Caco-2 (cell line): Measurements from ENCODE around the gene ZNF775. TPM values are rescaled to one million over a fixed set of nuclear protein-coding genes. Genes with fewer than 3 reads are reported as not detected.
A peak's percentile ranks its signal among the peaks of the same experiment; 100 is the strongest.

Experiments
- BruUV-seq: library from RNA; stranded (reverse); fragments of 400-500 nt; replicated peaks from 2 replicates; lab custom pipeline; 2021; lab: Mats Ljungman, UMichigan
- CTCF ChIA-PET: fragments of 300-600 bp; sonication (Branson Sonifier 250); formaldehyde crosslinking; loops from one replicate; lab custom pipeline; 2022; ENCODE audit warnings: antibody characterized with exemption; lab: Charles Lee
- POLR2A ChIA-PET: fragments of 300-600 bp; sonication (Branson Sonifier 250); formaldehyde crosslinking; loops from one replicate; lab custom pipeline; 2022; ENCODE audit warnings: antibody characterized with exemption; lab: Charles Lee
- DNase-seq, 2 experiments: peaks; one replicate each; pipeline versions ENCODE4 v3.0.0 to v3.0.0-alpha.2; 2020 to 2022
- H3K27me3 ChIP-seq: replicated peaks from 2 replicates; pipeline ENCODE4 v1.6.0; 2011; ENCODE audit warnings: low read length; ENCODE audit not compliant: control insufficient read depth, insufficient read depth
- H3K36me3 ChIP-seq: 2 replicates; pipeline ENCODE4 v1.5.1; 2011; ENCODE audit warnings: low read length; ENCODE audit not compliant: control insufficient read depth, insufficient read depth
- H3K4me1 ChIP-seq: fragments of 250-450 bp; sonication (Bioruptor Pico); 2 replicates; pipeline ENCODE4 v1.5.1; 2020; ENCODE audit warnings: mild to moderate bottlenecking
- H3K4me3 ChIP-seq: 2 replicates; pipeline ENCODE4 v1.5.1; 2011; ENCODE audit warnings: low read depth, mild to moderate bottlenecking, control low read depth, low read length
- H3K9me3 ChIP-seq: fragments of 250-450 bp; sonication (Bioruptor Pico); 2 replicates; pipeline ENCODE4 v1.5.1; 2020; ENCODE audit warnings: mild to moderate bottlenecking, moderate library complexity
- H3K27ac Mint-ChIP-seq: one replicate; pipeline ENCODE4 v1.8.0; 2022; ENCODE audit warnings: mixed read lengths; ENCODE audit not compliant: unreplicated experiment
- H3K27me3 Mint-ChIP-seq: one replicate; pipeline ENCODE4 v1.8.0; 2022; ENCODE audit warnings: mixed read lengths; ENCODE audit not compliant: insufficient read depth, unreplicated experiment
- H3K36me3 Mint-ChIP-seq: one replicate; pipeline ENCODE4 v1.8.0; 2022; ENCODE audit warnings: mild to moderate bottlenecking, mixed read lengths; ENCODE audit not compliant: insufficient read depth, unreplicated experiment
- H3K4me1 Mint-ChIP-seq: one replicate; pipeline ENCODE4 v1.8.0; 2022; ENCODE audit warnings: low read depth, mixed read lengths; ENCODE audit not compliant: unreplicated experiment
- H3K4me3 Mint-ChIP-seq: one replicate; pipeline ENCODE4 v1.8.0; 2022; ENCODE audit warnings: mild to moderate bottlenecking, moderate library complexity, mixed read lengths; ENCODE audit not compliant: unreplicated experiment
- H3K9me3 Mint-ChIP-seq: one replicate; pipeline ENCODE4 v1.8.0; 2022; ENCODE audit warnings: mixed read lengths; ENCODE audit not compliant: unreplicated experiment
- CTCF ChIP-seq, 2 experiments: fragments of 200-600 bp in 1 of 2; IDR thresholded peaks; 1 replicate in 1 of 2; 2 replicates in 1 of 2; pipeline versions ENCODE4 v1.5.1 to v1.8.0; 2011 to 2022; ENCODE audit warnings: antibody characterized with exemption in 1 of 2, control low read depth in 1 of 2, inconsistent platforms in 1 of 2, low read depth in 1 of 2, low read length in 1 of 2, mild to moderate bottlenecking in 1 of 2, moderate library complexity in 1 of 2; ENCODE audit not compliant: insufficient read depth in 1 of 2, severe bottlenecking in 1 of 2, unreplicated experiment in 1 of 2
- intact Hi-C: fragments of 100-400 bp; cut with micrococcal nuclease; formaldehyde crosslinking; loops from one replicate; pipeline ENCODE4 v1.10.0; 2022; ENCODE audit not compliant: unreplicated experiment
- total RNA-seq: library from RNA; stranded (reverse); gene quantifications from 2 replicates; pipeline ENCODE4 v1.2.3, GENCODE V29; 2022

The ZNF775 gene
- total RNA-seq, 1 experiment from 2014 or later, result 4.0 TPM

DNA sequence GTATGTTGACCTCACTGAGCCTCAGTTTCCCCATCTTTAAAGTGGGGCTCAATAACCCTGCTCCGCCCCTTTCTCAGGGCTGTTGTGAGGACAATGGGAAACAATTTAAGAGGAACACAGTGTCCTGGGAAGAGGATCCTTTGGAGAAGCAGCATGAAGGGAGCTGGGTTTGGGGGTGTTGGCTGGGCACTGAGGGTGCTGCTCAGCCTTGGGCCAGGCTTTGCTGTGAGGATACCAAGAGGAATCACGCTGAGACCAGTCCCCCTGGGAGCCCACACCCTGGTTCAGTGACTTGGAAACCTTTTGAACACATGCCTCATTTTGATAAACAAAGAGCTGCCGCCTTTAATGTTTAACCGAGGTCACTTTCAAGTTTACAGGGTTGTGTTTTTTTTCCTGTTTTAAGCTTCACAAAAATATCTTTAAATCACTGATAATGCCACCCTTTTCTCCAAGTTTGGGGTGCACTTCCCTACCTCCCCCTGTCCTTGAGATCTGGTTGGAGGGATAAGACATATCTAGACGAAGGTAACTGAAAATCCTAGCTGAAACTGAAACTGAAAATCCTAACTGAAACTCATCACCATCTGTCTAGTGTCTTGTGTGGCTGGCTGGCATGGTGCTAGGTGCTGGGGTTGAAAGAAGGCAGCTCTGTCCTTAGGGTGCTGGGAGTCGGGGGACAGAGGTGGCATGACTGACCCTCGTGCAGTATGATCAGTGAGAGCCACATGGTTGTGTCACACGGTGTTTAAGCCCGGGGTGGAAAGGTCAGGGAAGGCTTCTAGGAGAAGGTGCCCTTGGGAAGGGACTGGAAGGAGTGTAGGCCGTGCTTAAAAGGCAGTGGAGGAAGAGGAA is 27.7 kb downstream of the ZNF775 start:
- no peak for TF ChIP-seq CTCF (IDR thresholded peaks at IDR 0.05; ENCODE audit: insufficient read depth in 1 of 2, low read depth in 1 of 2, low read length in 1 of 2, severe bottlenecking in 1 of 2, unreplicated experiment in 1 of 2)
- H3K27me3 ChIP-seq, result no peaks in the 10 kb centered on the region
- Mint-ChIP-seq H3K27ac (peak overlapping the region; percentile 45), H3K4me1 (peaks cover 29% of the 10 kb centered on the region), H3K9me3 (no peaks in the 10 kb centered on the region), H3K4me3 (peak overlapping the region; percentile 88), H3K27me3 (no peaks in the 10 kb centered on the region), H3K36me3 (peaks cover 6% of the 10 kb centered on the region)
- H3K9me3 ChIP-seq, result no peaks in the 10 kb centered on the region
- H3K36me3 ChIP-seq, result no peaks in the 10 kb centered on the region
- CTCF ChIA-PET, result interaction anchor here (1.3 kb wide), 1 partner anchor 29 kb away, joined by 4 read pairs; no protein-coding TSS in a partner anchor
- no TSS peak for BruUV-seq
- POLR2A ChIA-PET, result interaction anchor here (0.6 kb wide), 1 partner anchor 29 kb away, joined by 3 read pairs; no protein-coding TSS in a partner anchor
- H3K4me1 ChIP-seq, result peaks cover 38% of the 10 kb centered on the region
- intact Hi-C loops, result loop anchor here (1.0 kb wide), 1 partner anchor 50 kb away; no protein-coding TSS in a partner anchor
- DNase-seq, result peak in 1 of 2 experiments; percentile 31
- 0 out of 2 replicates have a peak overlapping the region, but pooled peaks have one; percentile 4 for H3K4me3 ChIP-seq

GRCh38 chr7:150407588-150408392 is 28.7 kb downstream of the ZNF775 start:
- Histone ChIP-seq H3K9me3 (no peaks in the 10 kb centered on the region), H3K27me3 (no peaks in the 10 kb centered on the region), H3K4me3 (no peak overlapping the region), H3K4me1 (peaks cover 28% of the 10 kb centered on the region), H3K36me3 (no peaks in the 10 kb centered on the region)
- H3K4me3 Mint-ChIP-seq, result no peak overlapping the region
- ChIA-PET CTCF (interaction anchor here (1.3 kb wide), 1 partner anchor 30 kb away, joined by 4 read pairs; no protein-coding TSS in a partner anchor), POLR2A (interaction anchor here (0.6 kb wide), 1 partner anchor 30 kb away, joined by 3 read pairs; no protein-coding TSS in a partner anchor)
- no peak overlapping the region for H3K27ac Mint-ChIP-seq
- peaks cover 22% of the 10 kb centered on the region for H3K4me1 Mint-ChIP-seq
- H3K9me3 Mint-ChIP-seq, result no peaks in the 10 kb centered on the region
- intact Hi-C loops, result no loop called here
- H3K27me3 Mint-ChIP-seq, result no peaks in the 10 kb centered on the region
- DNase-seq, result peak in 1 of 2 experiments; percentile 28
- peaks cover 5% of the 10 kb centered on the region for H3K36me3 Mint-ChIP-seq
- no peak for TF ChIP-seq CTCF (IDR thresholded peaks at IDR 0.05; ENCODE audit: insufficient read depth in 1 of 2, low read depth in 1 of 2, low read length in 1 of 2, severe bottlenecking in 1 of 2, unreplicated experiment in 1 of 2)
- BruUV-seq, result no TSS peak
